ENCODE results near the gene NUAK2.

Gene NUAK2

DNA sequence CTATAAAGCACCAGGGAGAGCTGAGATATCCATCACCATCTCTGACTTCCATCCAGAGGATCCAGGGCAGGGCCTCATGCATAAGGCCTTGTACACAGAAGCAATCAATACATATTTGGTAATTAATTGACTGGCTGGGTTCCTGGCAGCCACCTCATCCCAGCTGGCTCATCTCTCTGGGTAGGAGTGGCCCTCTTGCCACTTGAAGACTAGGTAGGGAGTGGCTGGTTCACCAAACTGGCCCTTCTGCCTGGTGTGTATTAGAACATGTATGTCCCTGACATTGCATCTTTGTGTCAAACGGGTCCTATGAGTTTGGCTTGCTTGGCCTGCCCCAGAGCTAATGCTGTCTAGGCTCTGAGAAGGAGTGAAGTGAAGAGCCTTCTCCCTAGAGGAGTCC lies 11.8 kb downstream of the NUAK2 start:
- Histone ChIP-seq H3K4me3 (no peak overlapping the region), H3K36me3 (ENCODE audit: insufficient read depth, low read length) (no peaks in the 10 kb centered on the region), H3K9me3 (ENCODE audit: low read depth, low read length) (no peaks in the 10 kb centered on the region), H3K27ac (no peak overlapping the region), H3K9ac (ENCODE audit: insufficient read length) (no peak overlapping the region)
- TF ChIP-seq FOXP2 (optimal IDR thresholded peaks at IDR 0.05; ENCODE audit: control extremely low read depth, extremely low read length, insufficient read depth) (no peak), EZH2 (IDR thresholded peaks at IDR 0.05) (no peak), POLR2AphosphoS5 (IDR thresholded peaks at IDR 0.05; ENCODE audit: borderline replicate concordance, low read depth, low read length) (no peak)
- DNase-seq (ENCODE audit: low read depth, low spot score): no peak

DNA sequence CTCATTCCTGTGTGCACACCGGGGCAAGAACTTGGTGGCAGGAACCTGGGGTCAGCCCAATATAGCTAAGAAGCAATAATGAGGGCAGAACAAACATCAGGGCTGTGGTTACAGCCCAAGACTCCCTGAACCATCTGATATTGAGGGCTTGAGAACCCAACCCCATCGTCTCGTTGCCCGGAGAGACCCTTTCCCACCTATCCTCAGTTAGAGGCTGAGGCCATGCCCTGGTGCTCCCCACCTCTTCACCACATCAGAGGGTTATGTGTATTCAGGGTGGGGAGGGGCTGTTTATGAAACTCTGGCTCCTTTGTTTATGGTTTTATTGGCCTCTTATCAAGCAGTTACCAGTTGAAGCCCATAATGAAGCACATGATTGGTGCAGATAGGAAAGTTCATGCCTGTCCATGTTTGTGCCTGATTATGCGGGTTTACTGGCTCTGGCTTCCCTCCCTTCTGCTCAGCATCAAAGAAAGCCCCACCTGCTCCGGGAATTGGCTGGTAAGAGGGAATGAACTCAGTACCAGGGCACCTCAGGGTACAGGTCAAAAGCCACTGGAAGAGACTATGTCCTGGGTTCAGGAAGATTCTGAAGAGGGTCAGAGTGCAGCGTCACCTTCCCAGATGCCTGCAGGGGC lies 14.5 kb downstream of the NUAK2 start:
- Histone ChIP-seq H3K36me3 (ENCODE audit: insufficient read depth, low read length) (no peaks in the 10 kb centered on the region), H3K4me3 (no peak overlapping the region), H3K9me3 (ENCODE audit: low read depth, low read length) (no peaks in the 10 kb centered on the region), H3K27ac (no peak overlapping the region), H3K9ac (ENCODE audit: insufficient read length) (no peak overlapping the region)
- TF ChIP-seq EZH2 (IDR thresholded peaks at IDR 0.05): no peak
- no peak for TF ChIP-seq POLR2AphosphoS5 (IDR thresholded peaks at IDR 0.05; ENCODE audit: borderline replicate concordance, low read depth, low read length)
- TF ChIP-seq FOXP2 (optimal IDR thresholded peaks at IDR 0.05; ENCODE audit: control extremely low read depth, extremely low read length, insufficient read depth): no peak
- no peak for DNase-seq (ENCODE audit: low read depth, low spot score)

DNA sequence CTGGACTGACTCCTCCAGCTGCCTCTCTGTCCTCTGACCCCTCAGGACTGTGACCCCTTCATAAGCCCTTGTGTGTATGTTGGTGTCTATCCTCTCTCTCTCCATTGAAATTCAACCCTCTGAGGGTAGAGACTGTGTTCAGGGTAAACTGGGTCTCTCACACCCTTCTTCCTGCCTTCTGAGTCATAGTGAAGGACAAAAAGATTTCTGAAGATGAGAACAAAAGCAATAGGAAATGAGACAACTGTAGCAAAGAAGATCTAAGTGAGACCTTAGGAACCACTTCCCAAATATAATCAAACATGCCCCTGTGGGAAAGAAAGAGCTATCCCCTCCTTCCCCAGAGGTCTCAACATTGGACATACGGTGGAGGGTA lies 16.9 kb downstream of the NUAK2 start:
- Histone ChIP-seq H3K9ac (ENCODE audit: insufficient read length) (no peak overlapping the region), H3K9me3 (ENCODE audit: low read depth, low read length) (no peaks in the 10 kb centered on the region), H3K27ac (no peak overlapping the region), H3K4me3 (no peak overlapping the region), H3K36me3 (ENCODE audit: insufficient read depth, low read length) (no peaks in the 10 kb centered on the region)
- TF ChIP-seq EZH2 (IDR thresholded peaks at IDR 0.05) (no peak), FOXP2 (optimal IDR thresholded peaks at IDR 0.05; ENCODE audit: control extremely low read depth, extremely low read length, insufficient read depth) (no peak), POLR2AphosphoS5 (IDR thresholded peaks at IDR 0.05; ENCODE audit: borderline replicate concordance, low read depth, low read length) (no peak)
- DNase-seq (ENCODE audit: low read depth, low spot score): no peak

DNA sequence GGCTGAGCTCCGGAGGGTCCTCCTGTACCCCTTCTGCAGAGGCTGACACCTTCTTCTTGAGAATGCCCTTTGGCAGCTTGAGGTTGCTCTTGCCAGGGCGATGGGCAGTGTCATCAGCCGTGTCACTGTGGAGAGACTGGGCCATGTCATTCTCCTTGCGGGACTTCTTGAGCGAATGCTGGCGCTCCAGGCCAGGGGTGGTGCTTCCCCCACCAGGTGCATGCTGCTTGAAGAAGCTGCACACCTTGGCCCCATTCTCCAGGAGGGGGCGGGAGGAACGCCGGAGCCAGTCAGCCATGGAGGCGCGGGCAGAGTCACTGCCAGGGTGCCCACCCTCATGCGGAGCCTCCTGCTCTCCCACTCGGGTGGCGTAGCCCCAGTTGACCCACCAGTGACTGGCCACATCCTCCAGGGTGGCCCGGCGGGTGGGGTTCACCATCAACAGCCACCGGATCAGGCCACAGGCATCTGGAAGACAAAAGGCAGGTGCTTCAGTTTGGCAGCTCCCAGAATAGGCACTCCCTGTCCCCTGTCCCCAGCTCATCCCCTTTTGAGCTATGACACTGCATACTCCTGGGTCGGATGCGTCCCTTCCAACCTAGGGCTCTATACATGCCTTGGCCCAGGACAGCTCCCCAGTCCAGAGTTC lies 17.4 kb downstream of the NUAK2 start:
- Histone ChIP-seq H3K9me3 (ENCODE audit: low read depth, low read length) (no peaks in the 10 kb centered on the region), H3K27ac (no peak overlapping the region), H3K9ac (ENCODE audit: insufficient read length) (no peak overlapping the region), H3K4me3 (no peak overlapping the region), H3K36me3 (ENCODE audit: insufficient read depth, low read length) (no peaks in the 10 kb centered on the region)
- TF ChIP-seq FOXP2 (optimal IDR thresholded peaks at IDR 0.05; ENCODE audit: control extremely low read depth, extremely low read length, insufficient read depth) (no peak), POLR2AphosphoS5 (IDR thresholded peaks at IDR 0.05; ENCODE audit: borderline replicate concordance, low read depth, low read length) (no peak), EZH2 (IDR thresholded peaks at IDR 0.05) (no peak)
- no peak for DNase-seq (ENCODE audit: low read depth, low spot score)

DNA sequence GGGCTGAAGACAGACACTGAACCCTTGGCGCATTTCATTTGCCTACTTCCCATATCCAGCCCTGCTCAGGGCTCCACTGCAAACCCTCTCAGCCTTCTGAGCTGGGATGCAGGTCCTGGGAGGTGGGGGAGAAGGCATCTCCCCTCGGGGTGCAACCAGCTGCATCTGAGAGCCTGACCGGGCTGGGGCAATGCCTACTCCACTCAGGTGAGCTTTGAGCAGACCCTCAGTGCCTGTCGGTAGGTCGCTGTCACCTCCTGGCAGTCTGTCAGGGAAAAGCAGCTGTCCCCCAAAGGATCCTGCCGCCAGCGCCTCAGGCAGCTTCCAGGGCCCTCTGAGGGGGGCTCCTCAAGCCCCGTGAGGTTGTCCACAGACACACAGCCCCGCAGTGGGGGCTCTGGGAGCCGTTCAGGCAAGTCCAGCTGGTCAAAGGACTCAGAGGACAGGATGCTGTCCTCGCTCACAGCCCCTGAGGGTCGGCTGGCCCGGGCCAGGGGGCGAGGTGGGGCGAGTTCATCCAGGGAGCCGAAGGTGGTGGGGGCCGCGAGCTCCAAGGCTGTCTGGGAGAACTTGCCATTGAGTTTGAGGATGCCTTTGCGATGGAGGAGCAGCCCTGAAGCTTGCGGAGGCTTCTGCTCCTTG lies 18.2 kb downstream of the NUAK2 start:
- no peaks in the 10 kb centered on the region for H3K9me3 ChIP-seq (ENCODE audit: low read depth, low read length)
- TF ChIP-seq EZH2 (IDR thresholded peaks at IDR 0.05): no peak
- TF ChIP-seq FOXP2 (optimal IDR thresholded peaks at IDR 0.05; ENCODE audit: control extremely low read depth, extremely low read length, insufficient read depth): no peak
- TF ChIP-seq POLR2AphosphoS5 (IDR thresholded peaks at IDR 0.05; ENCODE audit: borderline replicate concordance, low read depth, low read length): no peak
- H3K27ac ChIP-seq: no peak overlapping the region
- H3K4me3 ChIP-seq: no peak overlapping the region
- no peak overlapping the region for H3K9ac ChIP-seq (ENCODE audit: insufficient read length)
- no peak for DNase-seq (ENCODE audit: low read depth, low spot score)
- no peaks in the 10 kb centered on the region for H3K36me3 ChIP-seq (ENCODE audit: insufficient read depth, low read length)

DNA sequence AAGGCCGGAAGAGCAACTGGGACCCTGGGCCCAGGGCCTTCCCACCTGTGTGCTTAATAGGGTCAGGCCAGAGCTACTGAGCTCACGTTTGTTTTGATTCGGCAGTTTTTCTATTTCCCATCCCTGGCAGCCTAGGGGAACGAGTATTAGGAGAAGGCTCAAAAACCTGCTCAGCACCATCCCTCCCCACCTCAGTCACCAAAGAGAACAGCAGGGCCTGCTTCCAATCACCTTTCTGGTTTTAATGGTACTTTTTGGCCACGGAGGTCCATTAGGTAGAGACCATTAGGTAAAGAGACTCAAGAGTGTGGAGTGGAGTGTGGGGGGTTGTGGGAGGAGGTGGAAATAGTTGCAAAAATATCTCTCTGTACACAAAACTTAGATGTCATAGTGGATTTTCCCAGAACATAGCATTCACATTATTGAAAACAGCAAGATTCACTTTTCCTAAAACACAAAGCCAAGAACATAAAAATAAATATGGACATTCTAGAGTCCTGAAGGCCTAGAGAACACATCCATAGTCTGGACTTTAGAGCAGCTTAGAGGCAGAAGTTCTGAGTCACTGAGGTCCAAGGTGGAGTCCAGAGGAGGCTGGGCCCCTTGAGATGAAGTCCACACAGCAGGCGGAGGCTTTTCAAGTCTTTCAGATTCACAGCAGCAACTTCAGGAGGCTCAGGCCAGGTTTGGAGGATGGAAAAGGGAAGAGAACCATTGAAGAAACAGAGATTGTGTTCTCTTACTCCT lies 19.5 kb downstream of the NUAK2 start:
- Histone ChIP-seq H3K9ac (ENCODE audit: insufficient read length) (no peak overlapping the region), H3K27ac (0 out of 2 replicates have a peak overlapping the region, but pooled peaks have one; percentile 32), H3K36me3 (ENCODE audit: insufficient read depth, low read length) (no peaks in the 10 kb centered on the region), H3K9me3 (ENCODE audit: low read depth, low read length) (no peaks in the 10 kb centered on the region), H3K4me3 (peak overlapping the region; percentile 15; the same call in 1 of the 2 replicates)
- TF ChIP-seq EZH2 (IDR thresholded peaks at IDR 0.05) (no peak), FOXP2 (optimal IDR thresholded peaks at IDR 0.05; ENCODE audit: control extremely low read depth, extremely low read length, insufficient read depth) (no peak), POLR2AphosphoS5 (IDR thresholded peaks at IDR 0.05; ENCODE audit: borderline replicate concordance, low read depth, low read length) (no peak)
- no peak for DNase-seq (ENCODE audit: low read depth, low spot score)

DNA sequence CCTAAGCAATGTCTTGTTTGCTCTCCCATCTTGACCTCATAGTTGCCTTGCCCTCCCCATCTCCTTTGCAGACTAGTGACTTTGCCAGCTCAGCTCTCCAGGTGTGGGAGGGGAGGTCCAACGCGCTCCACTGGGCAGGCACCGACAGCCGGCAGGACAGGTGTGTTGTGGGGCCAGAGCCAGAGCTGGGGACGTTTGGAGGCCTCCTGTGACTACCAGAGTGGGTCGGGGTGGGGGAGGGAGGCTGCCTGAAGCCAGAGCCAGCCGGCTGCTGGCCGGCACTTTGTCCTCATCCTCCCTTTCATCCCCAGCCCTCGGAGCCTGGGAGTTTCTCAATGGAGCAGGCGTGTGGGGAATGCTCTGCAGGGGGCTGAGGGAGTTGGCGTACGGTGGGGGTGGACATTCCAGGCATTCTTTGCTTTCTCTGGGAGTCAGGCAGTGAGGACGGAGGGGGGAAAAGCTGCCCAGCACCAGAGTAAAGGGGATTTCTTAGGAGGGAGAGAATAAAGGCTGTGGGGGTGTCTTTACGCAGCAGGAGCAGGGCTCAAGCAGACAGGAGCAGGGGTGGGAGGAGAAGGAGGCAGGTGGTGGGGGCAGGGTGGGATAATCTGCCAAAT lies 20.2 kb downstream of the NUAK2 start:
- Histone ChIP-seq H3K4me3 (peak overlapping the region; percentile 15; the same call in 1 of the 2 replicates), H3K9me3 (ENCODE audit: low read depth, low read length) (no peaks in the 10 kb centered on the region), H3K9ac (ENCODE audit: insufficient read length) (no peak overlapping the region), H3K36me3 (ENCODE audit: insufficient read depth, low read length) (no peaks in the 10 kb centered on the region), H3K27ac (0 out of 2 replicates have a peak overlapping the region, but pooled peaks have one; percentile 32)
- no peak for DNase-seq (ENCODE audit: low read depth, low spot score)
- TF ChIP-seq POLR2AphosphoS5 (IDR thresholded peaks at IDR 0.05; ENCODE audit: borderline replicate concordance, low read depth, low read length) (no peak), FOXP2 (optimal IDR thresholded peaks at IDR 0.05; ENCODE audit: control extremely low read depth, extremely low read length, insufficient read depth) (no peak), EZH2 (IDR thresholded peaks at IDR 0.05) (no peak)
